ENCODE measurements around the gene CNGB1. TPM values are rescaled to one million over a fixed set of nuclear protein-coding genes. Genes with fewer than 3 reads are reported as not detected.

The CNGB1 gene
- total RNA-seq, 1 experiment from 2014 or later = 0.04 TPM

DNA sequence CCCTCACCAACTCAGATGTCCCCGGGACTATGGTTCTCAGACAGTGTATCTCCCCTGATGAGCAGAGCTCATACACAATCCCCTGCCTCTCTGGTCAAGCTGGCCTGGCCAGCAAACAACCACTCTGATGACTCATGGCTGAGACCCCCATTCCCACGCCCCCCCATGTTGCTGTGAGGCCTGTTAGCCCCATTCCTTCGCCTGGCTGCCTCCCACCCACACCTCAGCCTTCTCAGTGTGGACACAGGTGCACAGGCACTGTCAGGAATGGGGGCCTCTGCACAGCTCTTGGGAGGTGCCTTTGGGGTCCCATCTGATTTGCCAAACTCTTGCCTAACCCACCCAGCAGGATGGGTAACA, 80.2 kb downstream of the CNGB1 start:
- no peak for DNase-seq
- Histone ChIP-seq H2AFZ (ENCODE audit: low read length) (no peak overlapping the region), H3K9me2 (replicated peaks; ENCODE audit: low read length) (no peaks in the 10 kb centered on the region), H3K9me3 (ENCODE audit: low read length) (no peaks in the 10 kb centered on the region), H3K4me1 (ENCODE audit: insufficient read depth, low read length) (peaks cover 20% of the 10 kb centered on the region), H3K27me3 (ENCODE audit: low read length) (no peaks in the 10 kb centered on the region), H3K36me3 (ENCODE audit: low read depth, low read length) (no peaks in the 10 kb centered on the region), H4K20me1 (ENCODE audit: low read length) (no peaks in the 10 kb centered on the region), H3F3A (ENCODE audit: low read length, unreplicated experiment) (no peaks in the 10 kb centered on the region), H3K4me2 (ENCODE audit: low read length) (no peak overlapping the region), H3K79me2 (ENCODE audit: low read length) (no peaks in the 10 kb centered on the region), H3K27ac (ENCODE audit: low read length) (no peak overlapping the region), H3K4me3 (ENCODE audit: low read length) (no peak overlapping the region), H3K9ac (ENCODE audit: low read length) (no peak overlapping the region)
- POLR2A ChIA-PET (ENCODE audit: unreplicated experiment) = no interaction called here
- BruUV-seq (replicated peaks) = no TSS peak
- ATAC-seq = no peak
- CTCF ChIA-PET = no interaction called here
- TF ChIP-seq, protein P1, sequence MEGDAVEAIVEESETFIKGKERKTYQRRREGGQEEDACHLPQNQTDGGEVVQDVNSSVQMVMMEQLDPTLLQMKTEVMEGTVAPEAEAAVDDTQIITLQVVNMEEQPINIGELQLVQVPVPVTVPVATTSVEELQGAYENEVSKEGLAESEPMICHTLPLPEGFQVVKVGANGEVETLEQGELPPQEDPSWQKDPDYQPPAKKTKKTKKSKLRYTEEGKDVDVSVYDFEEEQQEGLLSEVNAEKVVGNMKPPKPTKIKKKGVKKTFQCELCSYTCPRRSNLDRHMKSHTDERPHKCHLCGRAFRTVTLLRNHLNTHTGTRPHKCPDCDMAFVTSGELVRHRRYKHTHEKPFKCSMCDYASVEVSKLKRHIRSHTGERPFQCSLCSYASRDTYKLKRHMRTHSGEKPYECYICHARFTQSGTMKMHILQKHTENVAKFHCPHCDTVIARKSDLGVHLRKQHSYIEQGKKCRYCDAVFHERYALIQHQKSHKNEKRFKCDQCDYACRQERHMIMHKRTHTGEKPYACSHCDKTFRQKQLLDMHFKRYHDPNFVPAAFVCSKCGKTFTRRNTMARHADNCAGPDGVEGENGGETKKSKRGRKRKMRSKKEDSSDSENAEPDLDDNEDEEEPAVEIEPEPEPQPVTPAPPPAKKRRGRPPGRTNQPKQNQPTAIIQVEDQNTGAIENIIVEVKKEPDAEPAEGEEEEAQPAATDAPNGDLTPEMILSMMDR (conservative IDR thresholded peaks at IDR 0.05; ENCODE audit: low read depth, low read length) = no peak
- TF ChIP-seq EZH2 (IDR thresholded peaks at IDR 0.05; ENCODE audit: low read length, unreplicated experiment) = no peak
- no peak for TF ChIP-seq EZH2phosphoT487 (IDR thresholded peaks at IDR 0.05; ENCODE audit: borderline replicate concordance, low read length)
- intact Hi-C loops (cut with micrococcal nuclease) = no loop called here

DNA sequence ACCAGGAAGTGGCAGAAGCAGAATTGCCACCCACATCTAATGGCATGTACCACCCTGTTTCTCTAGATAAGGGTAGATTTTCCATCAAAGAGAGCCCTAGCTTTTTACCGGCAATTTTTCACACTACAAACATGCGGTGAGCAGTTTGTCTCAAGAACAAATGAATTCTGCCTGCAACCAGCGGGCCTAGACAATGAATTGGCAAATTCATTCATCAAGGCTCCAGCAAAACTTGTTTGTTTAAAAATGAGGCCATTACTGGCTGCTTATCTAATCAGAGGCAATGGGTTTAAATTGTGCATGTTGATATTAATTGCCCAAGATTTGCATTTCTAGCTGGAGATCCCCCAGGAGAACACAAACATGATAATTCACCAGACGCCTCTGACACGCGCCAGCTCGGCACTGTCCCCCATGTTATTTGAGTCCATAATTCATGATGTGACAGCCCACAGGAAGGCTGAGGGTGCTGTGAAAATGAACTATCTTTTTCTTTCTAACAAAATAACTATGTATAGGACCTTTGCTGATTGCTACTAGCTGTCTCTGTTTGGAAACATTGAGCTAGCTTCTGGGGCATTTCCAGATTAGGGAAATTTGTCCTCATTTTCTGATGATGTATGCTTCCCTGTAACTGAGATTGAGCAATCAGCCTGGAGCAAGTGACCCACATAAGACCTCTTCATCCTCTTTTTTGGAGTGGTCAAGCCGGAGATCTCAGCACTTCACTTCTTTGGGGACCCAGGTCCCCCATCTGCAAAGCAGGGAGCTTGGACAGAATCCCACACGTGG, 80.8 kb downstream of the CNGB1 start:
- ChIA-PET CTCF (interaction anchor here (0.6 kb wide), 1 partner anchor 27 kb away, joined by 3 read pairs; no protein-coding TSS in a partner anchor), POLR2A (ENCODE audit: unreplicated experiment) (no interaction called here)
- intact Hi-C loops (cut with micrococcal nuclease) = no loop called here
- BruUV-seq (replicated peaks) = no TSS peak
- ATAC-seq (no peak), DNase-seq (no peak)
- Histone ChIP-seq H3K27ac (ENCODE audit: low read length) (no peak overlapping the region), H3K4me3 (ENCODE audit: low read length) (no peak overlapping the region), H3K4me2 (ENCODE audit: low read length) (no peak overlapping the region), H3K36me3 (ENCODE audit: low read depth, low read length) (no peaks in the 10 kb centered on the region), H3K79me2 (ENCODE audit: low read length) (no peaks in the 10 kb centered on the region), H3K9ac (ENCODE audit: low read length) (no peak overlapping the region), H2AFZ (ENCODE audit: low read length) (no peak overlapping the region), H3K9me3 (ENCODE audit: low read length) (no peaks in the 10 kb centered on the region), H3F3A (ENCODE audit: low read length, unreplicated experiment) (no peaks in the 10 kb centered on the region), H3K4me1 (ENCODE audit: insufficient read depth, low read length) (peaks cover 20% of the 10 kb centered on the region), H3K9me2 (replicated peaks; ENCODE audit: low read length) (no peaks in the 10 kb centered on the region), H3K27me3 (ENCODE audit: low read length) (no peaks in the 10 kb centered on the region), H4K20me1 (ENCODE audit: low read length) (no peaks in the 10 kb centered on the region)
- no peak for TF ChIP-seq EZH2phosphoT487 (IDR thresholded peaks at IDR 0.05; ENCODE audit: borderline replicate concordance, low read length)
- no peak for TF ChIP-seq EZH2 (IDR thresholded peaks at IDR 0.05; ENCODE audit: low read length, unreplicated experiment)
- TF ChIP-seq, protein P1 (conservative IDR thresholded peaks at IDR 0.05; ENCODE audit: low read depth, low read length) = no peak

DNA sequence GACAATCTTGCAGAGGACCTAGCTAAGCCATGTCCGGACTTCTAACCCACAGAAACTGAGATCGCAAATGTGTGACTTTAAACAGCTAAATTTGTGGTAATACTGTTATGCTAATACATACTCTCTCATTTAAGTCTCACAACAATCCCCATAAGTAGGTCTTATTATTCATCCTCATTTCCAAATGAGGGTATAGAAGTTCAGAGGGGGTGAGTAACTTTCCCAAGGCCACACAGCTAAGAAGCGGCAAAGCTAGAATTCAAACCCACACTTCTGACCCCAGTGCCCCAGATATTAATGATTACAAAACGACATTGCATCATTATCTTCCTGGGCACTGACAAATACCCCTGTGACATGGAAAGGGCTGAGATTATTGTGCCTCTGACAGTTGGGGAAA, 81.4 kb downstream of the CNGB1 start:
- H3K4me2 ChIP-seq (ENCODE audit: low read length) = no peak overlapping the region
- no peak overlapping the region for H3K9ac ChIP-seq (ENCODE audit: low read length)
- TF ChIP-seq EZH2 (IDR thresholded peaks at IDR 0.05; ENCODE audit: low read length, unreplicated experiment) (no peak), EZH2phosphoT487 (IDR thresholded peaks at IDR 0.05; ENCODE audit: borderline replicate concordance, low read length) (no peak)
- TF ChIP-seq, protein P1 (conservative IDR thresholded peaks at IDR 0.05; ENCODE audit: low read depth, low read length) = no peak
- no peaks in the 10 kb centered on the region for H3K79me2 ChIP-seq (ENCODE audit: low read length)
- POLR2A ChIA-PET (ENCODE audit: unreplicated experiment) = no interaction called here
- H3F3A ChIP-seq (ENCODE audit: low read length, unreplicated experiment) = no peaks in the 10 kb centered on the region
- H3K4me1 ChIP-seq (ENCODE audit: insufficient read depth, low read length) = peaks cover 16% of the 10 kb centered on the region
- CTCF ChIA-PET = interaction anchor here (0.6 kb wide), 1 partner anchor 26 kb away, joined by 3 read pairs; no protein-coding TSS in a partner anchor
- no peaks in the 10 kb centered on the region for H3K27me3 ChIP-seq (ENCODE audit: low read length)
- no TSS peak for BruUV-seq (replicated peaks)
- H3K4me3 ChIP-seq (ENCODE audit: low read length) = no peak overlapping the region
- no peaks in the 10 kb centered on the region for H3K9me3 ChIP-seq (ENCODE audit: low read length)
- DNase-seq (no peak), ATAC-seq (no peak)
- no peaks in the 10 kb centered on the region for H3K9me2 ChIP-seq (replicated peaks; ENCODE audit: low read length)
- no peaks in the 10 kb centered on the region for H4K20me1 ChIP-seq (ENCODE audit: low read length)
- intact Hi-C loops (cut with micrococcal nuclease) = no loop called here
- no peak overlapping the region for H2AFZ ChIP-seq (ENCODE audit: low read length)
- no peaks in the 10 kb centered on the region for H3K36me3 ChIP-seq (ENCODE audit: low read depth, low read length)
- H3K27ac ChIP-seq (ENCODE audit: low read length) = no peak overlapping the region

Data from PC-3 (cell line).